NCI-H1092 treated with DMSO at 0.1 percent for 48 hours (cell line): Measurements from ENCODE around the gene TCF7L2.

ENCODE experiments used
- DNase-seq: peaks from one replicate; lab custom pipeline; 2025; lab: John Stamatoyannopoulos, UW

TCF7L2 gene

DNA sequence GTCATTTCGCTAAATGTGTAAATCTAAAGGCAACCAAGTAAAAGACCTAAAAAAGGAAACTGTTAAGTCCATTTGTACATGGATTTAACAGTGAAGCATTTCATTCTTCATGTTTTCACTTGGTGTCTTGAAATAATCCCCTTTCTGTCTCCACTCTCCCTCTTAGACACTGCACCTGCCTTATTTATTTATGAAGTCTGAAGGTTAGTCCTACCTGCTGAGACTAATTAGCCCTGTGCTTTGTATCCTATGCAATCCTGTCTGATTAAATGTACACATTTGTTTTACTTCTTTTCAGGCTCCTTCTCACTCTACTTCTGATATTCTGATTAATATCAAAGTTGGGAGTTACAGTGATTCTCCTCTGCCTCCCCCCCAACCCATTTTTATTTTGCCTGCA is 1.9 kb upstream of the TCF7L2 start:
- no peak for DNase-seq

DNA sequence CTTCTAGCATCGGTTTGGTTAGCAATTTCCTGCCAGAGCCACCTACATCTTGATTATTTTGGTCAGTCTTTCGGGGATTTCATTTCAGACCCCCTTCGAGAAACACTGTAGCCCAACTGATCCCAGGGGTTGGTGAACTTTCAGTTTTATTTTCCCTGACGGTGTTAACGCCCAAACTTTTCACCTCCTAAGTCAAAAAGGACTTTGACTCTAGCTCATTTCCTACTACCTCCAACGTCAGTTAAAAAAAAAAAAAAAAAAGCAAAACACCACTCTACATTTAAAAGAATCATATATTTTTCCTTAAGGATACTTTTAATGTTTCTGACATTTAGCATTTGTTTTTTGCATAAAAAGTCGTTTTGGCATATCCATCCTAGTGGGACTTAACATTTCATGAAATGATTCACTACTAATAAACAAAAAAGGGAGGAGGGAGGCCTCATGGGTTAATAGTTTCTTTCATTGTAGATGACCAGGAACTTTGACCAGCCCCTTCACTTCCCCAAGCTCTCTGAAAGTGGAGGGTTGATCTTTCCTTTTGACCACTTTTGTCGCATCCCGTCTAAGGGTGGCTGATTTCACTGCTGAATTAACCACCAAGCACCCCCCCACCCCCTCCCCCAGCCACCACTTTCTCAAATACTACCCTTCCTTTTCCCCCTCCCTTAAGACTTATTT is 764 bp upstream of the TCF7L2 start:
- DNase-seq: no peak

DNA sequence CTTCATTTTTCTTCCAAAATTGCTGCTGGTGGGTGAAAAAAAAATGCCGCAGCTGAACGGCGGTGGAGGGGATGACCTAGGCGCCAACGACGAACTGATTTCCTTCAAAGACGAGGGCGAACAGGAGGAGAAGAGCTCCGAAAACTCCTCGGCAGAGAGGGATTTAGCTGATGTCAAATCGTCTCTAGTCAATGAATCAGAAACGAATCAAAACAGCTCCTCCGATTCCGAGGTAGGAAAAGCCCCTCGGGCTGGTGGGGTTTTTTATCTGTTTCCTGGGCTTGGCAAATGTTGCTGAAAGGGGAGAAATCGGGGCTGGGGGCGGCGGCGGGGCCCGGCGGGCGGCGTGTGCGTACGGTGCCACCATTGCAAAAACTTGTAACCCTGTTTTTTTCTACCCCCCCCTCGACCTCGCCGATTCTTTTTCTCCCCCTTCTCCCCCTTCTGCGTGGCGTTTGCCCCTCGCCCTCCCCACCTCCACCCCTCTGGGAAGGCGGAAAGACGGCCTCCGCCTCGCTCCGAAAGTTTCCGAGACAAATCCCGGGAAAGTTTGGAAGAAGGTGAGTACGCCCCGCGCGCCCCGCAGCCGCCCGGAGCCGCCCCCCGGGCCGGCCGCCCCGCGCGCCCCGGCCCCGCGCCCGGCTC is 789 bp downstream of the TCF7L2 start:
- DNase-seq: no peak

DNA sequence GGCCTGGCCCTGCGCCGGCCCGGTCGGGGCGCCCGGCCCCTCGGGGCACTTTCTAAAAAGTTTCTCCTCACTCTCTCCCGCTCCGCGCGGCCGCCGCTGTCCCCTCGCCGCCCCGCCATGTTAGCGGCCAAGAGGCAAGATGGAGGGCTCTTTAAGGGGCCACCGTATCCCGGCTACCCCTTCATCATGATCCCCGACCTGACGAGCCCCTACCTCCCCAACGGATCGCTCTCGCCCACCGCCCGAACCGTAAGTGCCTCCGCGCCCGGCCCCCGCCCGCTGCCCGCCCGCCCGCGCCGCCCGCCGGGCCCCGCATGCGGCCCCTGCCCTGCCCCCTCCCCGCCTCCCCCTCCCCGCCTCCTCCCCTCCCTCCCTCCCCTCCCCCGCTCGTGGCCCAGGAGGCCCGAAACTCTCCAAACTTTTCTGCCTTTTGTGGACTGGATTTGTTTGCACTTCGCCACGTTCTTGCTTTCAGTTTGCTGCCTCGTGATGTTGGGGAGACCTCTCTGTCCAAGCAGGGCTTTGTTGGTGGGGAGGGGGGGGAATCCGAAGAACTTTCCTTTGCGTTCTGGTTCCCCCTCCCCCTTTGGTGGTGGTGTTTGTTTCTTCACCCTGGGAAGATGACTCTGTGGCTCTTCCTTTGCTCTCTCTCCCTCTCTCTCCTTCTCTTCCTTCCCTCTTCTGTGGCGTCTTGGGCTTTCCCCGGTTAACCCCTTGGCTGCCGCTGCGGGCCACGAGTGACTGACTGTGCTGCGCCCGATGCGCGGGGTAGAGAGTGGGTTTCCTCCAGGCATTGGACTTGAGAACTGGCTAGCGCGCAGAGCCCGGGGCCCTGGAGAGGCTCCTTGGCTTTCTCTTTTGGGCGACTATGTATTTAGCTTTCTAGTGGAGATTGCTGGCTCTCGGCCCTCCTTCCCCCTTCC is 1.6 kb downstream of the TCF7L2 start:
- DNase-seq: no peak

DNA sequence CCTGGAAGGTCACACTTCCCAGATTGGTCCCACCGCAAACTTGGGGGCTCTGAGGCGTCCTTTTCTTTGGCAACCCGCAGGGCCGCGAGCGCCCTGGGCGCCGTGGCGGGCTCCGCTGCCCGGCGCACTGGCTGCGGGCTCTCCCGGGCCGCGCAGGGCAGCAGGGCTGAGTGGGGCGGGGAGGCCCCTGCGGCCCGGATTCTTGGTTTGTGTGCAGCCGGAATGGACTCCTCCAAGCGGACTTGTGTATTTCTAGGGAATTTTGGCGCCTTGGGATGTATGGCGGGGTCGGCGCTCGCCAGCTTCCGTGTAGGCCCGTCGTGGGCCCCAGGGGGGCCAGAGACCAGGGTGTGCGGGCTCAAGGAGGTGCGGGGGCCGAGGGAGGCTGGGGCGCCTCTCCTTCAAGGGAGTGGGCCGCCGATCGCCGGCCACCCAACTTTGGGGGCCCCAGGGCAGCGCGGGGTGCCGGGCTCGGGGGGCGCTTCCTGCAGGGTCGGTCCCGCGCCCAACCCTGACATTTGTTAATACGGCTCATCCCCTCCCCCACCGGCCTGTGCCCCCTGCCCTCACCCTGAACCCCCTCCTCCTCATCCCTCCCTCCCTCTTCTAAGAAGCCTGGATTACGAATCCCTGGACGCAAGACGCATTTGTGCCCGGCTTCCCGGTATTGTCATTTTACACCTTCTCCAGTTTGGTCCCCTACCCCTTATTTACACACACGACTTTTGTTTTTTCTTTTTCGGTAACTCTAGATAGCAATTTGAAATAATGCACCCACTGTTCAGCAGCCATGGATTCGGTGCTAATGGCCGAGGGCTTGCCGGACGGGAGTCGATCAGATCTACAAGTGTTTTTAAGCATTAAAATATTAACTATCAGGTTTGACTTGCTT is 2.5 kb downstream of the TCF7L2 start:
- DNase-seq: no peak

DNA sequence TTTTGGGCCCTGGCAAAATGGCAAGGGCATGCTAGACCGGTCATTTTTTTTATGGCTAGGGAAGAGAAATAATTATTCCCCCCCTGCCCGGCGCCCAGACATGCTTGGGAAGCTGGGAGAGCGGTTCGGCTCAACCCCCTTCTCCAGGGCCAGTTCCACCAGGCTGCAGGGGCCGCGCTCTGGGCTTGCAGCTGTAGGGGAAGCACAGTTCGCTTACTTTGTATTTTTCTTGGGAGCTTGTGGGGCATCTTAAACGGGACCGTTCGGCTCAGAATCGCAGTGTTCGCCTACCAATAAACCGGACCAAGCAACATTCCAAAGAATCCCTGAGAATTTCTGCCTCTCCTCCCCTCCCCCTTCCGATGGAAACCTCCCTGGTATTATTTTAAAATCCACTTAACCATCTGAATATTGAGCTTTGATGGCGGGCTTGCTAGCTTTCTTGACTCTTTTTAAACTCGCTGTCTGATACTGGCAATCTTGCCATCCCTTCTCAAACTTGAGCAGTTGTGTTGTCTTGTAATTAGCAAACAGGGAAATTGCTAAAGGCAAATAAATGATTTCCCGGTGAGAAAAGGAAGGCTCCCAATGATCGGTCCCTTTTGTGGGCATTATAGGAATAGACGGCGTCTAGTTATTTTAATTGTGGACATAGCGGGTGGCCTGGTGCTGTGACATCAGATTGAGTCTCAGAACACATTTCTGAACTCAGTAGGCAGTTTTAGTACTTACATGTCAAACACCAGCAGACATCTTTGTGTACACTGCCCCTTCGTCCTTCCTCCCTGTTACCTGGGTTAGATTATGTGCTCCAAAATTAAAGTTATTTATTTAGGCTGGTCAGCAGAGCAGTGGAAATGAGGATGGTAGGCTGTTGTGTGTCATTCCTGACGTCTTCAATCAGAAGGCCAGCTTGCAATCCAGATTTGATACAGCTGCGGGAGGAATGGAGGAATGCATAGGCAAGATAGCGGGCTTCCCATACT is 3.4 kb downstream of the TCF7L2 start:
- no peak for DNase-seq

DNA sequence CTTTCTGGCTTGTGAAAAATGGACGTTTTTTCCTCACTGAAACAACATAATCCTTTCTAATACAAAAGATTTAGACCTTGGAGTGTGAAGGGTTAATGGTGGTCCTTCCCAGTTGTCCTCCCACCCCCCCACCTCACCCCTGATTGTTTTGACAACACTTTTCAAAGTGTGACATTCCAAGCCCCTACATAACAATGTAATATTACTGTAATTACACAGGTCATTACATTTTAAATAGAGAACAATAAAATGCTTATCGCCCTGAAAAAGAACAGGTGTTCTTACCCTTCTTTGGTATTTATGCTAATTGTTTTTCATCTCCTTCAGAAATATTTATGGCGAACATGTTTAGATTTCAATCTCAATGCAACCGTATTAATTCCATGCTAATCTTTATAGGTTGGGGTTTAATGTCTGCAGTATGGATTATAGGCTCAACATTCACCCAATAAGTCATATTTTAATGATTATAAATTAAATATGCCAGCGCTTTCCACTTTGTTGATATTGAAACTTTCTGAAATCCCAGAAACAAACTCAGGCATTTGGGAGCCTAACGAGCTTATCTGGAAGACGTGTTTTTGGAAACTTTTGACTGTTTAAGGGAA is 5.0 kb downstream of the TCF7L2 start:
- no peak for DNase-seq

DNA sequence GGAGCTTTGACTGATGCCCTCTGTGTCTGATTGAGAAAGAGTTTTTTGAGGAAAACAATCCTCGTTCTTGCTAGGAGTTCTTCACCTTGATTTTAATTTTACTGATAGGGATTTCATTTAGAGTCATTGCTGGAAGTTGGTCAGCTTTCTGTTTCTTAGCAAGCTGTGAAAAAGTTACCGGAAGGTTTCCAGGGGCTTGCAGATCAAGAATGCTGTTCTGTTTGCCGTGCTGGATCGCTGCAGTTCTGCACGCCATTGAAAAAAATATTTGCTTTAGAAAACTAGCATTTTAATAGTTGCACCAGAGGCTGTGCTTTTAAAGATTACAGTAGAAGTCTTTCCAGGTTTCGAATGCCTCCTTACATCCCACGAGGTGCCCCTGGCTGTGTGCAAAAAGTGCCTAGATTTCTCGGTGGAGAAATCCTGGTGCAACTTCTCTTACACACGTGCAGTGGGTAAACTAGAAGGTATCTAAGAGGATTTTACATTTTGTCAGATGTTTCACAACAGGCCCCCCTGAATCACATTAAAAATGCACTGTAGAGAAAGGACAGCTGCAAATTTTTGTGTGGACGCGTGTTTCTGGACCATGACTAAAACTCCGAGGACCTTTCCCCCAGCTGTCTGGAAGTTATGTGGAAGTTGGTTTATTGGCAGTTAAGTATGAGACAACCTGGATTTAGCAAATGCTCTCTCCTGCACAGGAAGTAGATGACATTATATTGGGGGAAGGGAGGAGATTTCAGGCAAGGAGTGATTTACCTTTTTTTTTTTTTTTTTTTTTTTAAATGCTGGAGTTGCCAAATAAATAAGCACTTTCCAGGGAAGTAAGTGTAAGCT is 5.8 kb downstream of the TCF7L2 start:
- DNase-seq: no peak

DNA sequence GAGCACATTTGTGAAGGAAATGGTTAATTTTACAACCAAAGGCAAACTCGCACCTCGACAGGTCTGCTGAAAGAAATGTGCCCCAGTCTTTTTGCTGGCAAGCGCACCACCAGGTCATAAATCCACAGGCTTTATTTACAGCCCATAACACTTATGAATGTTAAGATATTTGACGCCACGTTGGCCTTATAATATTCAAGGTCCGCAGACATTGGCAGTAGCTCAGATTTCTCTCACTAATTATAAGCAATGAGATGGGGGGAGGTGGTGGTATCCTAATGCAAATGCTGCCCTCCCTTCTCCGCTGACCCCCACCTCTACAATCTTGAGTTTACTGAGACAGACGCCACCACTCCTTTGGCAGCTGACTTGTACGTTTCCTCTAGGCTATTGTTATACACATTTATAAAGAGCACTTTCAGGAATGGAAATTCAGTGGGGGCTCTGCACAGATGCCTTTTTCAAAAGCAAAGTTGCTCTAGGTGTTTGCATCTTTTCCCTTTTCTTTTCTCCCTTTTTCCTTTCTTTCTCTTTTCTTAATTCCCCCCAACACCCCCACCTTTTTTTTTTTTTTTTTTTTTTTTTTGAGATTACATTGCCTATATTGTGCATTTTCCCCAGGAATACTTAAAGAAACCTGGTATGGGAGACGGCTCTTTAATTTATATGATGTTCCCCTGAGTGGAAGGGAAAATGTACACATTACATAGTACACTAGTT is 6.7 kb downstream of the TCF7L2 start:
- DNase-seq: no peak

DNA sequence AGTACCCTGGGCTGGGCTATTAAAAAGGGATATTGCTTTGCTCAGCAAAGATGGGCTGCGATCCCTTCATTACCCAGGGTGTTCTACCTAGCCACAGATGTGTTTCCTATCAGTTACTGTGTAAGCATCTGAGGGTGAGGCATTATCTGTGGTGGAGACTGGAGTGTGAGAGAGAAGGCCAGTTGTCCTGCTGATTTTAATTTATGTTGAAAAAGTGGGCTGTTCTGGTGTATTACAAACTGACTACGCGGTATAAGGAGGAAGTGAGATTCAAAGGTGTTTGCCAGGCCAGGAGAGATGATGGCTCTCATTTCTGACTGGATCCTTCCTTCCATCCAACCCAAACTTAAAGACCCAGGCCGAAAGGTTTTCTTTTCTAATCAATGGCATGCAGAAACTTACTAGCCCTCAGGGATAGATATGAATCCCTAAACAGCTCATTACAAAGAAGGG is 7.6 kb downstream of the TCF7L2 start:
- no peak for DNase-seq

DNA sequence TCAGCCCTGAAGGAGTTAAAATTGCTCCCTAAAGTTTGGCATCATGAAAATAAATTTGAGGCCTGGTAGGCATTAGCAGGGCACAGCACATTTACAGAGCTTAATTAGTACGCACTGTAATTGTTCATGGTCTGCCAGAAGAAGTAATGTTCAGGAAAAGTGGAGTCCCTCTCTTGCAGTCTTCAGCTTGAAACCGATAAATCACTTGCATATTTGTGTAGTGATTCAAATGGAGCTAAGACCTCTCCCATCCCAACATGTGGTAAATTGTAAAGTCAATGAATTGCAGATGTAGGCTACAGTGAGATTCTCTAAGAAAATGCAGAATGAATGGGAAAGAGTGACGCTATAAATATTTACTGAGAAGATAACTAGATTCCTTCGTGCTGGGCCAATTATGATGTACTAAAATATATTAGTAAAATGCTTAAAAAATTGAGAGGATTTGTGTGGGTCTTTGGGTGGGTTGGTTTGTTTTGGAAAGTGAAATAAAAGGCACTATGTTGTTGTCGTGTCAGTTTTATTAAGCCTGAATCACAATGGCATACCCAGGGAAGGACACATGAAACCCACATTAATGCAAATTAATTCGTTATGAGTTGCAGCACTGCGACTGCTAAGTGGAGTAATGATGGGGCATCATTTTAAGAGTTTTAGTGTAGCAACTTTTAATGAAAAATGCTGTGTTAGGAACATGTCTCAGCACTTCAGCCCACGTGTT is 8.4 kb downstream of the TCF7L2 start:
- DNase-seq: no peak

DNA sequence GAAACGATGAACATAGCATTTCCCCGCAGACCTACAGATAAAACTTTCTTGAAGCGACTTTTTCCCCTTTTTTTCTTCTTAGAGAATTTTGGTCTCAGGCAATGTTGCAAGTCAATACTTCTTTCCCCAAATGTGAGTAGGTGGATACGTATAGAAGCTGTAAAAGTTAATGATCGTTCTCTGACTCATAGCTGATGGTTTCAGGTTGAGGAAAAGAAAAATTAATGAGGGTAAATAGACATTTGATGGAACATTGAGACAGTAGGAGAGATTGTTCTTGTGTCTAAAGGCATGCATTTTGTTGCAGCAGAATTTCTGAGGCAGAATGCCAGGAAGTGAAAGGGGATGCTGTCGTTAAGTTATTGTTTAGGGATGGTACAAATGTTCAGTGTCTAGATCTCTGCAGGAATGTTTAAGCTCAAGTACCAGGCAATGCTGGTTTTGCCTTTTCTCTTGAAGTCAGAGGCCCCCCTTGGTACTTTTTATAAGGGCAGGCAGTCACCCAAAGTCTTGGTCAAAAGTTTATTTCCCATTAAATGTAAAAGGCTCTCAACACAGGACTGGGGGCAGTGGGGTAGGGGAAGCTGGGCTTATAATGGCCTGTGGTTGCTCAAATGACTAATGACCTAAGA is 9.3 kb downstream of the TCF7L2 start:
- DNase-seq: no peak

DNA sequence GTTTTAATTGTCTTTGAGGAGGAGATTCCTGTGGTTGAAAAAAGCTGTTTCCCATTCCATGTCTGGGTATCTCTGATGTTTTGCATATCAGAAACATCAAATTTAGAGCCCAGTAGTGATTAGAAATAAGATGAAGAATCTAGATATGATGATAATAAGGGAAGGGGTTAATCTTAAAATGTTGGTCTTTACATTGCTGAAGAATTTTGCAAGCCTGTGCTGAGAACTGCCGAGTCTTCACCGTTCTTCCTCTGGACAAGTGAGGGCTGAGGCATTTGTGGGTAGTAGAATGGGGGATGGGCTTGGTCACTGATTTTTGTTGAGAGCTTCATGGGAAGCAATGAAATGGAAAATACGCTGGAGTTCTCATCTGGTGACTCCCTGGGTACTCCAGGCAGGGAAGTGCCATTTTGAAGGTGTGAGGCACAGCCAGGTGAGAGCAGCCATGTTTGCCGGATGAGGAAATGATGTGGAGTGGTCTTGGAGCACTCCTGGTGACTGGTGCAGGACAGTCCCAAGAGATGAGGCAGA is 10.2 kb downstream of the TCF7L2 start:
- DNase-seq: no peak

DNA sequence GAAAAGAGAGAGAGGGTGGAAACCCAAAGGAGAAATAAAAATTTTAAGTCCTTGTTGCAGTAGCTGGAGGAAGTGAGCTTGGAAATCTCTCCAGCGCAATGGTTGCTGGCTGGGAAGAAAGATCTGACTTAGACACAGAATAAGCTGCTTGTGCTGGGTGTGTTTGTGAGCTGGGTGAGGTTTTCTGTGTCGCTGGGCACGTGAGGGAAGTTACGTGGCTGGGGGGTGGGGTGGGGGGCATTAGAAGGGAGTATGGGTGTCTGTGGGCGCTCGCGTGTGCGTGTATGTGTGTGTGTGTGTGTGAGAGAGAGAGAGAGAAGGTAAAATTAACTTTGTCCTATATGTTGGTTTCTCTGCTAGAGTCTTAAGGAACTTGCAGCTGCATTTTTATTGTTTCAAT is 11.6 kb downstream of the TCF7L2 start:
- no peak for DNase-seq

DNA sequence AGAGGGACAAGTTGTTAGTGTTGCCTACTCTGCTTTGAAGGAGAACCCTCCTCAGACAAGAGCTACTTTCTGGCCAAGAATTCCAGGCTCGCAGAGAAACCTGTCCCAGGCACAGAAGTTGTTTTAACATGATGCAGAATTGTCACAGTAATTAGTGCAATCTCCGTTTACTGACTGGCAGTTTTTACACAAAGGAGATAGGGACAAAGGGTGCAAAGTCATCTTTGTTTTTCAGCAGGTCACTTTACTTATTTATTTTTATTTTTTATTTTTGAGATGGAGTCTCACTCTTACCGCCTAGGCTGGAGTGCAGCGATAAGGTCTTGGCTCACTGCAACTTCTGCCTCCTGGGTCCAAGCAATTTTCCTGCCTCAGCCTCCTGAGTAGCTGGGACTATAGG is 12.3 kb downstream of the TCF7L2 start:
- no peak for DNase-seq

DNA sequence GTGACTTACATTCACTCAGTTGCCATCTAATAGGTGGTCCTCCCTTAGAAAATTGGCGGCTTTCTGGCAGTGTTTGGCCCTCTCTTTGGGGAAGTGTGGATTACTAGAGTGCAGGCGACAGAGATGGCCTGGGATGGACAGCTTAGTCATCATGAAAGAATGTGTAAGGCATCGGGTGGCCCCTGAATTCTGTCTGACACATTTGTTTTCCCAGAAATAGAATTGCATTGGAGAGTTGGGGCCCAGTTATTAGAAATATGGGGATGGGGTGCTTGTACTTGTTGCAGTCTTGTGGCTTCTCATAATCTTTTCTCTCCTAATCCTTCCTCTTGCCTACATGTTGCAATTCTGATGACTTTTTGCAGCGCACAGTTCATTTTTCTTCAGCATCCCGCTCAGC is 13.8 kb downstream of the TCF7L2 start:
- no peak for DNase-seq

DNA sequence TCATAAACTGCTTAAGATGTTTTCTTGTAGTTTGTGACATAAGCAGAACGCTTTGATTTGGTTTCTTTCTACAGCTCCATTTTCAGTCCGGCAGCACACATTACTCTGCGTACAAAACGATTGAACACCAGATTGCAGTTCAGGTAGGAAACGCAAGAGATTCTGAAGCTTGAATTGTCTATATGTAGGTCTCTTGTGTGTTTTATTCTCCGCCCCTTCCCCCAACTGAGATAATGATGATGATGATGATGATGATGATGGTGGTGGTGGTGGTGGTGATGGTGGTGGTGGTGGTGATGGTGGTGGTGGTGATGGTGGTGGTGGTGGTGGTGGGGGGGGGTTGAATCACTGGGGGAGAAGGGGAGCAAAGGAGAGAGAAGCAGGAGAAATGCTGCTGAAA is 14.4 kb downstream of the TCF7L2 start:
- no peak for DNase-seq
